Testis (tissue), 2 donors: ENCODE data around the gene RASGEF1B.

Experiments
- POLR2A ChIP-seq: fragments of 450-650 bp; IDR thresholded peaks from one replicate; pipeline ENCODE4 v1.6.1; 2017; ENCODE audit warnings: antibody characterized with exemption, mild to moderate bottlenecking, moderate library complexity
- TF ChIP-seq, protein P1 (sequence below), 3 experiments: fragments of 450-650 bp in 2 of 3; fragments of 200-600 bp in 1 of 3; sonication (generic) in 1 of 3; IDR thresholded peaks; one replicate each; pipeline ENCODE4 v1.5.1; 2016 to 2019; ENCODE audit warnings: antibody characterized with exemption in 3 of 3, mild to moderate bottlenecking in 2 of 3, moderate library complexity in 1 of 3

DNA sequence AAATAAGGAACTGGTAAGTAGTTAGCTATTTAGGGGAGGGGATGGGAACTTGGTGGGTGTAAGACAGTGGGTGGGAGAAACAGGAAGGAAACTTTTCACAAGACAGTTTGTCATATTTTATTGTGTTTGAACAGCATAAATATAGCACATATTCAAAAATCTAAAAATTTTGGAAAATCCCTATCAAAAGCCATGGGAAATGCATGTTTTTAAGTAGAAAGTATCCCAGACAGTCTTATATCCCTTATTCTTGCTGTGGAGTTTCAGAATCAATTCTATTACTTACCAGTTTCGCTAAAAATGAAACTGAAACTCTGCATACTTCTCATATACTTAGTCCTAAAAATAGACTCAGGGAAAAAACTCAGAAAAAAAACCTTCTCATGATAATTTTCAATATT is 22.3 kb upstream of the RASGEF1B start:
- no peak for TF ChIP-seq POLR2A
- TF ChIP-seq, protein P1, sequence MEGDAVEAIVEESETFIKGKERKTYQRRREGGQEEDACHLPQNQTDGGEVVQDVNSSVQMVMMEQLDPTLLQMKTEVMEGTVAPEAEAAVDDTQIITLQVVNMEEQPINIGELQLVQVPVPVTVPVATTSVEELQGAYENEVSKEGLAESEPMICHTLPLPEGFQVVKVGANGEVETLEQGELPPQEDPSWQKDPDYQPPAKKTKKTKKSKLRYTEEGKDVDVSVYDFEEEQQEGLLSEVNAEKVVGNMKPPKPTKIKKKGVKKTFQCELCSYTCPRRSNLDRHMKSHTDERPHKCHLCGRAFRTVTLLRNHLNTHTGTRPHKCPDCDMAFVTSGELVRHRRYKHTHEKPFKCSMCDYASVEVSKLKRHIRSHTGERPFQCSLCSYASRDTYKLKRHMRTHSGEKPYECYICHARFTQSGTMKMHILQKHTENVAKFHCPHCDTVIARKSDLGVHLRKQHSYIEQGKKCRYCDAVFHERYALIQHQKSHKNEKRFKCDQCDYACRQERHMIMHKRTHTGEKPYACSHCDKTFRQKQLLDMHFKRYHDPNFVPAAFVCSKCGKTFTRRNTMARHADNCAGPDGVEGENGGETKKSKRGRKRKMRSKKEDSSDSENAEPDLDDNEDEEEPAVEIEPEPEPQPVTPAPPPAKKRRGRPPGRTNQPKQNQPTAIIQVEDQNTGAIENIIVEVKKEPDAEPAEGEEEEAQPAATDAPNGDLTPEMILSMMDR (IDR thresholded peaks at IDR 0.05) = no peak
